Mesenchymal stem cell (in vitro differentiated cells and primary cell): ENCODE results near the gene HTD2.

ENCODE experiments used
- DNase-seq: peaks from one replicate; pipeline ENCODE4 v3.0.0-alpha.2; 2013
- H2AFZ ChIP-seq: one replicate; pipeline ENCODE4 v1.6.1; 2013; ENCODE audit warnings: low read depth, mild to moderate bottlenecking, control low read depth, inconsistent platforms, low read length, moderate library complexity
- H2AK5ac ChIP-seq: 2 replicates; pipeline ENCODE4 v1.6.1; 2013; ENCODE audit warnings: low read length, moderate library complexity, mild to moderate bottlenecking, inconsistent platforms; ENCODE audit not compliant: severe bottlenecking
- H2BK120ac ChIP-seq: one replicate; pipeline ENCODE4 v1.6.1; 2013; ENCODE audit warnings: low read depth, mild to moderate bottlenecking, inconsistent platforms, low read length, moderate library complexity
- H2BK12ac ChIP-seq, 2 experiments: one replicate each; pipeline ENCODE4 v1.6.1; 2013; ENCODE audit warnings: inconsistent platforms in 2 of 2, low read length in 2 of 2, mild to moderate bottlenecking in 2 of 2, moderate library complexity in 2 of 2, control low read depth in 1 of 2
- H2BK15ac ChIP-seq: one replicate; pipeline ENCODE4 v1.6.1; 2013; ENCODE audit warnings: mild to moderate bottlenecking, low read depth, inconsistent platforms; ENCODE audit not compliant: poor library complexity, severe bottlenecking
- H2BK5ac ChIP-seq: 2 replicates; pipeline ENCODE4 v1.6.1; 2013; ENCODE audit warnings: low read depth, mild to moderate bottlenecking, low read length, control low read depth, inconsistent platforms; ENCODE audit not compliant: poor library complexity, severe bottlenecking
- H3K14ac ChIP-seq, 2 experiments: one replicate each; pipeline ENCODE4 v1.6.1; 2013; ENCODE audit warnings: inconsistent platforms in 2 of 2, low read length in 2 of 2, control low read depth in 1 of 2, mild to moderate bottlenecking in 1 of 2, moderate library complexity in 1 of 2
- H3K18ac ChIP-seq, 2 experiments: one replicate each; pipeline ENCODE4 v1.6.1; 2013; ENCODE audit warnings: inconsistent platforms in 2 of 2, low read length in 2 of 2, control low read depth in 1 of 2, low read depth in 1 of 2, mild to moderate bottlenecking in 1 of 2
- H3K23ac ChIP-seq, 2 experiments: one replicate each; pipeline ENCODE4 v1.6.1; 2013; ENCODE audit warnings: inconsistent platforms in 2 of 2, low read length in 2 of 2, mild to moderate bottlenecking in 2 of 2, moderate library complexity in 2 of 2, control low read depth in 1 of 2
- H3K27ac ChIP-seq: 2 replicates; pipeline ENCODE4 v1.5.1; 2013; ENCODE audit warnings: mild to moderate bottlenecking, moderate library complexity, low read length, control low read depth, inconsistent platforms; ENCODE audit not compliant: poor library complexity, severe bottlenecking
- H3K27me3 ChIP-seq, 2 experiments: 2 replicates each; pipeline versions ENCODE4 v1.6.1 to v1.7.0; 2013; ENCODE audit warnings: low read length in 2 of 2, mild to moderate bottlenecking in 2 of 2, moderate library complexity in 2 of 2, control low read depth in 1 of 2, inconsistent platforms in 1 of 2; ENCODE audit not compliant: control insufficient read depth in 1 of 2, insufficient read depth in 1 of 2
- H3K36me3 ChIP-seq, 2 experiments: 2 replicates each; pipeline versions ENCODE4 v1.6.1 to v1.7.0; 2013; ENCODE audit warnings: low read length in 2 of 2, control low read depth in 1 of 2, inconsistent platforms in 1 of 2, low read depth in 1 of 2, mild to moderate bottlenecking in 1 of 2; ENCODE audit not compliant: insufficient read depth in 2 of 2, control insufficient read depth in 1 of 2
- H3K4ac ChIP-seq, 2 experiments: one replicate each; pipeline ENCODE4 v1.6.1; 2013; ENCODE audit warnings: inconsistent platforms in 2 of 2, low read length in 2 of 2, mild to moderate bottlenecking in 2 of 2, moderate library complexity in 2 of 2, control low read depth in 1 of 2, low read depth in 1 of 2
- H3K4me1 ChIP-seq: 2 replicates; pipeline ENCODE4 v1.6.1; 2013; ENCODE audit warnings: low read depth, low read length, control low read depth; ENCODE audit not compliant: control insufficient read depth, insufficient read depth
- H3K4me2 ChIP-seq: 2 replicates; pipeline ENCODE4 v1.6.1; 2013; ENCODE audit warnings: low read length, mild to moderate bottlenecking, inconsistent platforms; ENCODE audit not compliant: poor library complexity, severe bottlenecking
- H3K4me3 ChIP-seq, 2 experiments: 2 replicates each; pipeline versions ENCODE4 v1.5.1 to v1.7.0; 2013; ENCODE audit warnings: low read length in 2 of 2, mild to moderate bottlenecking in 2 of 2, control low read depth in 1 of 2, low read depth in 1 of 2; ENCODE audit not compliant: insufficient read depth in 1 of 2
- H3K79me1 ChIP-seq: replicated peaks from 2 replicates; pipeline ENCODE4 v1.6.1; 2013; ENCODE audit warnings: mild to moderate bottlenecking, control low read depth, low read length, inconsistent platforms; ENCODE audit not compliant: poor library complexity, severe bottlenecking
- H3K9ac ChIP-seq: 2 replicates; pipeline ENCODE4 v1.7.0; 2013; ENCODE audit warnings: mild to moderate bottlenecking, low read length, moderate library complexity
- H3K9me3 ChIP-seq: 2 replicates; pipeline ENCODE4 v1.7.0; 2013; ENCODE audit warnings: mild to moderate bottlenecking, low read length; ENCODE audit not compliant: control insufficient read depth
- H4K8ac ChIP-seq: one replicate; pipeline ENCODE4 v1.6.1; 2013; ENCODE audit warnings: inconsistent platforms, mild to moderate bottlenecking, low read length, moderate library complexity
- H4K91ac ChIP-seq: one replicate; pipeline ENCODE4 v1.6.1; 2013; ENCODE audit warnings: mild to moderate bottlenecking, low read length, inconsistent platforms
- WGBS: methylation state at CpG from one replicate; pipeline ENCODE4 v1.1.7; 2013; ENCODE audit warnings: mixed read lengths; 5-methylcytosine and 5-hydroxymethylcytosine counted together

Gene HTD2

GRCh38 chr3:58274027-58274614, 32.2 kb upstream of the HTD2 start:
- DNase-seq = no peak
- Histone ChIP-seq H3K18ac (no peak overlapping the region), H3K36me3 (peaks cover 3 to 10% of the 10 kb centered on the region in 2 experiments), H3K9me3 (no peaks in the 10 kb centered on the region), H2BK120ac (no peak overlapping the region), H3K4me3 (no peak overlapping the region), H3K27me3 (no peaks in the 10 kb centered on the region), H2BK12ac (no peak overlapping the region), H3K4me2 (no peak overlapping the region), H3K9ac (no peak overlapping the region), H4K8ac (no peak overlapping the region), H3K23ac (no peak overlapping the region), H3K4me1 (peaks cover 3% of the 10 kb centered on the region), H3K79me1 (no peaks in the 10 kb centered on the region), H2BK5ac (no peak overlapping the region), H4K91ac (no peak overlapping the region), H2AFZ (no peak overlapping the region), H3K14ac (no peak overlapping the region), H3K27ac (no peak overlapping the region), H2AK5ac (no peak overlapping the region), H2BK15ac (no peak overlapping the region), H3K4ac (no peak overlapping the region)
- 69% methylated on average over 3 of the region's 3 CpGs for WGBS

DNA sequence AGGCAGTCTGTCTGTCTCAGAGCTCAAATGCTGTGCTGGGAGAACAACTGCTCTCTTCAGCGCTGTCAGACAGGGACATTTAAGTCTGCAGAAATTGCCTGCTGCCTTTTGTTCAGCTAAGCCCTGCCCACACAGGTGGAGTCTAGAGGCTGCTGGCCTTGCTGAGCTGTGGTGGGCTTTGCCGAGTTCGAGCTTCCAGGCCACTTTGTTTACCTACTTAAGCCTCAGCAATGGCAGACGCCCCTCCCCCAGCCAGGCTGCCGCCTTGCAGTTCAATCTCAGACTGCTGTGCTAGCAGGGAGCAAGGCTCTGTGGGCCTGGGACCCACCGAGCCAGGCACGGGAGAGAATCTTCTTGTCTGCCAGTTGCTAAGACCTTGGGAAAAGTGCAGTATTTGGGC, 25.3 kb upstream of the HTD2 start:
- Histone ChIP-seq H3K18ac (no peak overlapping the region), H2BK5ac (no peak overlapping the region), H4K91ac (no peak overlapping the region), H3K27ac (no peak overlapping the region), H3K36me3 (peaks cover 9 to 14% of the 10 kb centered on the region in 2 experiments), H3K4me3 (no peak overlapping the region), H3K4me1 (peaks cover 1% of the 10 kb centered on the region), H3K9ac (no peak overlapping the region), H3K4ac (no peak overlapping the region), H3K23ac (no peak overlapping the region), H2AFZ (no peak overlapping the region), H2BK120ac (no peak overlapping the region), H2BK15ac (no peak overlapping the region), H2AK5ac (no peak overlapping the region), H4K8ac (no peak overlapping the region), H3K79me1 (no peaks in the 10 kb centered on the region), H3K27me3 (no peaks in the 10 kb centered on the region), H3K9me3 (no peaks in the 10 kb centered on the region), H2BK12ac (no peak overlapping the region), H3K14ac (no peak overlapping the region), H3K4me2 (no peak overlapping the region)
- DNase-seq = no peak
- WGBS = 76% methylated on average over 7 of the region's 7 CpGs

- no peak overlapping the region for H3K4ac ChIP-seq
- no peaks in the 10 kb centered on the region for H3K27me3 ChIP-seq
- H3K36me3 ChIP-seq = peaks cover 9 to 31% of the 10 kb centered on the region in 2 experiments
- H4K8ac ChIP-seq = no peak overlapping the region
- no peak overlapping the region for H3K23ac ChIP-seq
- WGBS = 85% methylated on average over 7 of the region's 7 CpGs
- peaks cover 1% of the 10 kb centered on the region for H3K4me1 ChIP-seq
- H2AFZ ChIP-seq = no peak overlapping the region
- no peak overlapping the region for H2BK5ac ChIP-seq
- no peak overlapping the region for H2BK120ac ChIP-seq
- no peak overlapping the region for H2BK12ac ChIP-seq
- no peaks in the 10 kb centered on the region for H3K9me3 ChIP-seq
- no peak overlapping the region for H3K4me3 ChIP-seq
- H2BK15ac ChIP-seq = no peak overlapping the region
- H3K9ac ChIP-seq = no peak overlapping the region
- H3K27ac ChIP-seq = no peak overlapping the region
- no peaks in the 10 kb centered on the region for H3K79me1 ChIP-seq
- no peak for DNase-seq
- H3K14ac ChIP-seq = no peak overlapping the region
- no peak overlapping the region for H4K91ac ChIP-seq
- H2AK5ac ChIP-seq = no peak overlapping the region
- no peak overlapping the region for H3K4me2 ChIP-seq
- no peak overlapping the region for H3K18ac ChIP-seq
Measured at GRCh38 chr3:58285334-58285733, 21.0 kb upstream of the HTD2 start.

DNA sequence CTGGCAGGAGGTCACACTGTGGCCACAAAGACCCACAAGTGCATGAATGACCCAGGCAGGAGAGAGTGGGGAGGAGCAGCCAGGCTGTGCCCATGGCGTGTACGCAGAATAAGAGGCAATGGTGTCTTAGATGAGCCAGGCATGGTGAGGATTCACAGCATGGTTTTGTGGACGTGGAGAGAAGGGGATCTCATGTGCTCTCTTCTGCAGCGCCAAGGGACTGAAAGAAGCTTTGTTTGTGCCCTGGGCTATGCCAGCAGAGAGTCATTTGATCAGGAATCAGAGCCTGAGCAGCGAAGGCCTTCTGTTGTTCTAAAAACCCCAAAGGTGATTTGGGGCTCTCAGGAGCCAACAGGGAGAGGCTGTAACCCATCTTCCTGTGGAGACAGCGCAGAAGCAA, 19.0 kb upstream of the HTD2 start:
- H3K14ac ChIP-seq = no peak overlapping the region
- no peaks in the 10 kb centered on the region for H3K27me3 ChIP-seq
- H2AK5ac ChIP-seq = no peak overlapping the region
- no peak overlapping the region for H4K91ac ChIP-seq
- no peak overlapping the region for H2AFZ ChIP-seq
- no peak overlapping the region for H3K4me3 ChIP-seq
- 89% methylated on average over 6 of the region's 6 CpGs for WGBS
- no peaks in the 10 kb centered on the region for H3K9me3 ChIP-seq
- no peak overlapping the region for H2BK5ac ChIP-seq
- peaks cover 5 to 26% of the 10 kb centered on the region in 2 experiments for H3K36me3 ChIP-seq
- peaks cover 1% of the 10 kb centered on the region for H3K4me1 ChIP-seq
- no peaks in the 10 kb centered on the region for H3K79me1 ChIP-seq
- no peak for DNase-seq
- H3K9ac ChIP-seq = no peak overlapping the region
- H2BK120ac ChIP-seq = no peak overlapping the region
- H3K4ac ChIP-seq = no peak overlapping the region
- no peak overlapping the region for H3K4me2 ChIP-seq
- no peak overlapping the region for H2BK15ac ChIP-seq
- H3K27ac ChIP-seq = no peak overlapping the region
- no peak overlapping the region for H3K23ac ChIP-seq
- no peak overlapping the region for H4K8ac ChIP-seq
- no peak overlapping the region for H2BK12ac ChIP-seq
- H3K18ac ChIP-seq = no peak overlapping the region
